H1 (cell line): Measurements from ENCODE around the gene SCRN1. TPM values are rescaled to one million over a fixed set of nuclear protein-coding genes. Genes with fewer than 3 reads are reported as not detected.
"Not testable (repeated sequence)": the region's sequence is repeated elsewhere in the genome, so short reads cannot be mapped to it uniquely, and the experiment has no call there.

ENCODE experiments used
- CTCF ChIA-PET: fragments of 300-600 bp; sonication (Branson Sonifier 250); formaldehyde crosslinking; loops from one replicate; lab custom pipeline; 2021; ENCODE audit not compliant: partially characterized antibody; lab: Charles Lee
- POLR2A ChIA-PET: fragments of 300-600 bp; sonication (Branson Sonifier 250); formaldehyde crosslinking; loops from one replicate; lab custom pipeline; 2021; ENCODE audit warnings: inconsistent platforms; ENCODE audit not compliant: partially characterized antibody; lab: Charles Lee
- DNase-seq, 2 experiments: peaks; one replicate each; pipeline versions ENCODE4 v3.0.0 to v3.0.0-alpha.2; 2010 to 2022; ENCODE audit warnings: low spot score in 2 of 2, low read depth in 1 of 2, mixed read lengths in 1 of 2
- FAIRE-seq: peaks from 2 replicates; lab custom pipeline; 2011; peaks lifted over from hg19 to GRCh38; lab: Jason Lieb, UNC
- H2AFZ ChIP-seq: 2 replicates; pipeline ENCODE4 v1.8.1; 2012; ENCODE audit warnings: low read length, inconsistent platforms
- H2AK5ac ChIP-seq: 2 replicates; pipeline ENCODE4 v1.6.1; 2013; ENCODE audit warnings: low read depth, low read length
- H2BK120ac ChIP-seq: replicated peaks from 2 replicates; pipeline ENCODE3; 2013; ENCODE audit warnings: low read depth, low read length, inconsistent platforms
- H2BK12ac ChIP-seq: 2 replicates; pipeline ENCODE4 v1.6.1; 2013; ENCODE audit warnings: low read depth, low read length
- H2BK15ac ChIP-seq: 2 replicates; pipeline ENCODE4 v1.6.1; 2013; ENCODE audit warnings: low read length
- H2BK20ac ChIP-seq: 2 replicates; pipeline ENCODE4 v1.6.1; 2013; ENCODE audit warnings: low read length
- H2BK5ac ChIP-seq: 2 replicates; pipeline ENCODE4 v1.6.1; 2013; ENCODE audit warnings: low read depth, low read length
- H3K14ac ChIP-seq: 2 replicates; pipeline ENCODE4 v1.6.1; 2013; ENCODE audit warnings: inconsistent platforms; ENCODE audit not compliant: insufficient read length
- H3K18ac ChIP-seq: 2 replicates; pipeline ENCODE4 v1.6.1; 2013; ENCODE audit warnings: low read length; ENCODE audit errors: extremely low read depth
- H3K23ac ChIP-seq: 2 replicates; pipeline ENCODE4 v1.6.1; 2013; ENCODE audit warnings: inconsistent platforms; ENCODE audit not compliant: insufficient read length
- H3K23me2 ChIP-seq: 2 replicates; pipeline ENCODE4 v1.6.1; 2013; ENCODE audit warnings: low read depth, low read length
- H3K27ac ChIP-seq: 2 replicates; pipeline ENCODE4 v1.6.1; 2011; ENCODE audit warnings: low read depth, low read length, inconsistent platforms
- H3K27me3 ChIP-seq, 4 experiments: replicated peaks in 1 of 4; 1 replicate in 1 of 4; 2 replicates in 3 of 4; pipeline versions ENCODE4 v1.6.1 to v1.8.1; 2011 to 2013; ENCODE audit warnings: low read length in 3 of 4, mild to moderate bottlenecking in 3 of 4, inconsistent platforms in 2 of 4, mixed read lengths in 2 of 4, moderate library complexity in 1 of 4; ENCODE audit not compliant: control insufficient read depth in 3 of 4, insufficient read depth in 3 of 4; ENCODE audit errors: extremely low read depth in 1 of 4
- H3K36me3 ChIP-seq, 4 experiments: 2 replicates each; pipeline versions ENCODE4 v1.6.1 to v1.8.1; 2011 to 2013; ENCODE audit warnings: mild to moderate bottlenecking in 4 of 4, low read length in 3 of 4, moderate library complexity in 2 of 4, control low read depth in 1 of 4, inconsistent platforms in 1 of 4; ENCODE audit not compliant: insufficient read depth in 4 of 4, control insufficient read depth in 2 of 4
- H3K4ac ChIP-seq: replicated peaks from 2 replicates; pipeline ENCODE3; 2013; ENCODE audit warnings: low read length, low read depth, mixed read lengths, inconsistent platforms; ENCODE audit not compliant: insufficient read length
- H3K4me1 ChIP-seq, 4 experiments: replicated peaks in 1 of 4; 1 replicate in 1 of 4; 2 replicates in 3 of 4; pipeline versions ENCODE4 v1.6.1 to v1.8.1; 2011 to 2013; ENCODE audit warnings: low read length in 3 of 4, inconsistent platforms in 2 of 4, mixed read lengths in 1 of 4; ENCODE audit not compliant: insufficient read depth in 4 of 4, control insufficient read depth in 3 of 4
- H3K4me2 ChIP-seq, 2 experiments: 2 replicates each; pipeline versions ENCODE4 v1.6.1 to v1.8.1; 2011 to 2013; ENCODE audit warnings: low read depth in 2 of 2, low read length in 2 of 2, control low read depth in 1 of 2, inconsistent platforms in 1 of 2, mild to moderate bottlenecking in 1 of 2; ENCODE audit not compliant: insufficient read depth in 1 of 2
- H3K4me3 ChIP-seq, 4 experiments: fragments of 200-600, 300-600 bp in 1 of 4; sonication (generic), shearing (Covaris generic), sonication (Bioruptor Twin) in 1 of 4; 2 replicates each; pipeline versions ENCODE4 v1.5.1 to v1.8.1; 2011 to 2016; ENCODE audit warnings: low read length in 4 of 4, low read depth in 3 of 4, control low read depth in 2 of 4, inconsistent platforms in 2 of 4, mild to moderate bottlenecking in 2 of 4, mixed read lengths in 1 of 4, moderate library complexity in 1 of 4; ENCODE audit not compliant: insufficient read depth in 2 of 4; ENCODE audit errors: extremely low read depth in 1 of 4
- H3K56ac ChIP-seq: replicated peaks from 2 replicates; pipeline ENCODE3; 2013; ENCODE audit warnings: low read depth, mild to moderate bottlenecking, mixed read lengths, low read length, inconsistent platforms; ENCODE audit not compliant: insufficient read length
- H3K79me1 ChIP-seq: 2 replicates; pipeline ENCODE4 v1.6.1; 2013; ENCODE audit warnings: low read depth, low read length, control low read depth
- H3K79me2 ChIP-seq, 2 experiments: 2 replicates each; pipeline versions ENCODE4 v1.6.1 to v1.8.1; 2012 to 2013; ENCODE audit warnings: low read length in 2 of 2, mild to moderate bottlenecking in 2 of 2, inconsistent platforms in 1 of 2; ENCODE audit not compliant: insufficient read depth in 2 of 2, control insufficient read depth in 1 of 2
- H3K9ac ChIP-seq, 4 experiments: replicated peaks in 1 of 4; 1 replicate in 1 of 4; 2 replicates in 3 of 4; pipeline versions ENCODE4 v1.6.1 to v1.8.1; 2011 to 2013; ENCODE audit warnings: low read depth in 3 of 4, low read length in 3 of 4, control low read depth in 2 of 4, mild to moderate bottlenecking in 2 of 4, moderate library complexity in 2 of 4, inconsistent platforms in 1 of 4; ENCODE audit errors: extremely low read depth in 1 of 4
- H3K9me3 ChIP-seq, 2 experiments: 2 replicates each; pipeline versions ENCODE4 v1.6.1 to v1.8.1; 2012 to 2013; ENCODE audit warnings: mild to moderate bottlenecking in 2 of 2, moderate library complexity in 2 of 2, control low read depth in 1 of 2, inconsistent platforms in 1 of 2, low read depth in 1 of 2, low read length in 1 of 2, mixed read lengths in 1 of 2; ENCODE audit not compliant: insufficient read depth in 2 of 2
- H4K20me1 ChIP-seq, 2 experiments: replicated peaks in 1 of 2; 2 replicates each; pipeline versions ENCODE3 to v1.8.1; 2011 to 2013; ENCODE audit warnings: inconsistent platforms in 2 of 2, low read length in 2 of 2, mild to moderate bottlenecking in 1 of 2; ENCODE audit not compliant: insufficient read depth in 2 of 2, control insufficient read depth in 1 of 2
- H4K5ac ChIP-seq: 2 replicates; pipeline ENCODE4 v1.6.1; 2013; ENCODE audit warnings: low read length, low read depth, mixed read lengths, inconsistent platforms; ENCODE audit not compliant: insufficient read length
- H4K8ac ChIP-seq: 2 replicates; pipeline ENCODE4 v1.8.0; 2013; ENCODE audit warnings: mild to moderate bottlenecking, moderate library complexity, low read length, inconsistent platforms; ENCODE audit not compliant: insufficient read depth; ENCODE audit errors: extremely low read depth
- H4K91ac ChIP-seq: replicated peaks from 2 replicates; pipeline ENCODE3; 2013; ENCODE audit warnings: low read length, mixed read lengths, inconsistent platforms; ENCODE audit not compliant: insufficient read length
- WGBS, 2 experiments: shearing (Covaris generic) in 1 of 2; methylation state at CpG; one replicate each; pipeline versions ENCODE4 v1.1.6 to v1.1.7; 2013 to 2015; ENCODE audit warnings: low lambda C conversion rate in 2 of 2, mixed read lengths in 2 of 2, inconsistent platforms in 1 of 2, low coverage in 1 of 2, missing lambda C conversion rate in 1 of 2; ENCODE audit not compliant: insufficient replicate concordance in 2 of 2, insufficient coverage in 1 of 2, insufficient read length in 1 of 2; ENCODE audit errors: extremely low coverage in 1 of 2, missing lambda C conversion rate in 1 of 2; 5-methylcytosine and 5-hydroxymethylcytosine counted together
- polyA plus RNA-seq, 7 experiments: library from polyadenylated mRNA; depleted of rRNA in 3 of 7; stranded (reverse) in 5 of 7; unstranded in 2 of 7; fragments of >200 nt in 5 of 7; fragments of 200-250 nt in 2 of 7; gene quantifications; 1 replicate in 5 of 7; 2 replicates in 1 of 7; 4 replicates in 1 of 7; pipeline versions ENCODE4 v1.2.1 to v1.2.3, GENCODE V29; 2011 to 2013; ENCODE audit warnings: missing spikeins in 2 of 7, mixed read lengths in 2 of 7
- total RNA-seq: library from RNA; stranded (reverse); fragmentation: NEBNext Ultra II Directional; extraction: Animal tissue kit (Norgen Biotek cat#: 25700); gene quantifications from 2 replicates; pipeline ENCODE4 v1.2.1, GENCODE V29; 2021

Gene SCRN1
- total and polyA plus RNA-seq, 2 of the 8 experiments (the other 6 are each of a cell fraction or from before 2014, with no cell fraction given), result 36.0 to 75.8 TPM

- H2AK5ac ChIP-seq, H2BK120ac ChIP-seq, H3K4ac ChIP-seq, H3K9ac ChIP-seq, H2BK20ac ChIP-seq, H3K27ac ChIP-seq, H2BK12ac ChIP-seq, DNase-seq, H3K4me2 ChIP-seq, H3K23ac ChIP-seq, H3K14ac ChIP-seq, H2AFZ ChIP-seq, H3K9me3 ChIP-seq, H2BK5ac ChIP-seq, H3K18ac ChIP-seq, H3K4me3 ChIP-seq, H3K23me2 ChIP-seq, H3K27me3 ChIP-seq, H4K5ac ChIP-seq, H4K91ac ChIP-seq, FAIRE-seq, H3K56ac ChIP-seq, H4K8ac ChIP-seq, H2BK15ac ChIP-seq, H3K79me2 ChIP-seq, H4K20me1 ChIP-seq, H3K79me1 ChIP-seq, H3K4me1 ChIP-seq, CTCF ChIA-PET: not testable (repeated sequence)
- WGBS, 2 experiments, result 88% methylated on average over 6 of the region's 19 CpGs; no CpG with 5 or more reads in 1 of the 2 experiments
- peaks cover 0 to 14% (median 6%) of the 10 kb centered on the region in 4 experiments; a peak in 4 of 8 replicates for H3K36me3 ChIP-seq
- POLR2A ChIA-PET, result interaction anchor here (1.2 kb wide), 1 partner anchor 28 kb away, joined by 3 read pairs; the partner anchor contains the start of gene SCRN1
Observed at GRCh38 chr7:29961611-29962010, 28.0 kb downstream of the SCRN1 start.
